ENCODE measurements around the gene CTXN1.

CTXN1 gene

DNA sequence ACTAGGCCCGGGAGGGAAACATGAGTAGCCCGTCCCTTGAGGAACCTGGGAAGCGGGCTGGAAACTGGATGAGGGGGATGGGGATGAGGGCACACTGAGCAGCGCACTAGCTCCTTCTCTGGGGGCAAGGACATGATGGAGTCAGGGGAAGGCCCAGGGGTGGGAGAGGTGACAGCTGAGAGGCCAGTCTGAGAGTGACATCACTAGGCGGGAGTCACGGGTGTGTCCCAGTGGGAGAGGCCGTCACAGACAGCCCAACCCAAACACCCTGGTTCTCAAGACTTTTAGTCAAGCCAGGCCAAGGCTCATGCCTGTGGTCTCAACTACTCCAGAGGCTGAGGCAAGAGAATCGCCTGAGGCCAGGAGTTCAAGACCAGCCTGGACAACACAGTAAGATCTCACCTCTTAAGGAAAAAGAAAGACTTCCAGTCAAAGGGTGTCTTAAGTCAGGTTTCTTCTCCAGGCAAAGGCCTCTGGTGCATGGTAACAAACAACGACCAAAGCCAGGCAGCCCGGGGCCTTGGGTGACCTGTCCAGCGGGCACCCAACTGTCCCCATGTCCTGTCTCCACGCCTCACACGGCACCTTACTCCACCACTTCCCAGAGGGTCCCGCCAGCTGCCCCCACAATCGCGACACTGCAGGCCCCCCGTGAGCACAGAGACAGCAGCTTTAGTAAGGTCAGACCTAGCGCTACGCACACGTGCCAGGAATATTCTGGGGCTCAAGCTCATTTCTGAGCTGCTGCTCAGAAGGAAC is 43.0 kb upstream of the CTXN1 start:
- no peak overlapping the region for H3K27ac ChIP-seq
- TF ChIP-seq ZFX (IDR thresholded peaks at IDR 0.05; ENCODE audit: borderline replicate concordance): no peak
- TF ChIP-seq, protein P1, sequence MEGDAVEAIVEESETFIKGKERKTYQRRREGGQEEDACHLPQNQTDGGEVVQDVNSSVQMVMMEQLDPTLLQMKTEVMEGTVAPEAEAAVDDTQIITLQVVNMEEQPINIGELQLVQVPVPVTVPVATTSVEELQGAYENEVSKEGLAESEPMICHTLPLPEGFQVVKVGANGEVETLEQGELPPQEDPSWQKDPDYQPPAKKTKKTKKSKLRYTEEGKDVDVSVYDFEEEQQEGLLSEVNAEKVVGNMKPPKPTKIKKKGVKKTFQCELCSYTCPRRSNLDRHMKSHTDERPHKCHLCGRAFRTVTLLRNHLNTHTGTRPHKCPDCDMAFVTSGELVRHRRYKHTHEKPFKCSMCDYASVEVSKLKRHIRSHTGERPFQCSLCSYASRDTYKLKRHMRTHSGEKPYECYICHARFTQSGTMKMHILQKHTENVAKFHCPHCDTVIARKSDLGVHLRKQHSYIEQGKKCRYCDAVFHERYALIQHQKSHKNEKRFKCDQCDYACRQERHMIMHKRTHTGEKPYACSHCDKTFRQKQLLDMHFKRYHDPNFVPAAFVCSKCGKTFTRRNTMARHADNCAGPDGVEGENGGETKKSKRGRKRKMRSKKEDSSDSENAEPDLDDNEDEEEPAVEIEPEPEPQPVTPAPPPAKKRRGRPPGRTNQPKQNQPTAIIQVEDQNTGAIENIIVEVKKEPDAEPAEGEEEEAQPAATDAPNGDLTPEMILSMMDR (IDR thresholded peaks at IDR 0.05): no peak

- no peak overlapping the region for H3K27ac ChIP-seq
- TF ChIP-seq, protein P1 (IDR thresholded peaks at IDR 0.05): no peak
- TF ChIP-seq ZFX (IDR thresholded peaks at IDR 0.05; ENCODE audit: borderline replicate concordance): no peak
These were observed 42.3 kb upstream of the CTXN1 start for GRCh38 chr19:7968008-7968795.

DNA sequence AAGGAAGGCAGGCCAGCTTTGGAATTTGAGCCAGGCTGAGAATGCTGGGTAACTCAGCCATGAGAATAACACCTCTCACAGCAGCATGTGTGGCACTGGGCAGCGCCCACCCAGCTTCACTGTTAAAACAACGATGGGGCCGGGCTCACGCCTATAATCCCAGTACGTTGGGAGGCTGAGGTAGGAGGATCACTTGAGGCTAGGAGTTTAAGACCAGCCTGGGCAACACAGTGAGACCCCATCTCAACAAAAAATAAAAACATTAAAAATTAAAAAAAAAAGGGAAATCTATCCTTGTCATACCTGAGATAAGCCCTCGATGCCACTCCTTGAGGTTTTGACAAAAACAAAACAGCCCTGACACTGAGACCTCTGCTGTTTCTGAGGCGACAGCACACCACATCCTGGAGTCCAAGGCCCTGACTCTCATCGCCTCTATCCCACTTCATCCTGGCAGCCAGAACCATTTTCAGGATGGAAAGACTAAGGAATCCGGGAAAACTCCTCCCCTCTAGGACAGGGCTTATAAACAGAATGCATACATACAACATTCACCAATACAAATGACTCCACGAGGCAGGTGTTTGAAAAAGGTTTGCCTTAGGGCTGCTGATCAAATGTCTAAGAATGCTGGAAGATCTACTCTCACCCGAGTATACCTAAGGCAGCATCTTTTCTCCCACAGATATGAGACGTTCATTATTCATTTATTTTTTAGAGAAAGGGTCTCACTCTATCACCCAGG is 40.2 kb upstream of the CTXN1 start:
- H3K27ac ChIP-seq: no peak overlapping the region
- no peak for TF ChIP-seq ZFX (IDR thresholded peaks at IDR 0.05; ENCODE audit: borderline replicate concordance)
- TF ChIP-seq, protein P1 (IDR thresholded peaks at IDR 0.05): no peak

- TF ChIP-seq, protein P1 (IDR thresholded peaks at IDR 0.05): no peak
- TF ChIP-seq ZFX (IDR thresholded peaks at IDR 0.05; ENCODE audit: borderline replicate concordance): no peak
These were observed 39.4 kb upstream of the CTXN1 start for GRCh38 chr19:7965259-7965841.

GRCh38 chr19:7963566-7963965 is 37.6 kb upstream of the CTXN1 start:
- no peak overlapping the region for H3K27ac ChIP-seq
- TF ChIP-seq ZFX (IDR thresholded peaks at IDR 0.05; ENCODE audit: borderline replicate concordance): no peak
- TF ChIP-seq, protein P1 (IDR thresholded peaks at IDR 0.05): no peak

More at GRCh38 chr19:7965259-7965841, 39.4 kb upstream of the CTXN1 start:
- H3K27ac ChIP-seq: no peak overlapping the region

GRCh38 chr19:7962644-7963268 is 36.8 kb upstream of the CTXN1 start:
- TF ChIP-seq, protein P1 (IDR thresholded peaks at IDR 0.05): no peak
- no peak for TF ChIP-seq ZFX (IDR thresholded peaks at IDR 0.05; ENCODE audit: borderline replicate concordance)
- H3K27ac ChIP-seq: no peak overlapping the region
